GM10248 (cell line): ENCODE data around the gene CTRB1.
"Not testable (repeated sequence)": the region's sequence is repeated elsewhere in the genome, so short reads cannot be mapped to it uniquely, and the experiment has no call there.

Experiments
- CTCF ChIA-PET: fragments of 300-600 bp; sonication (Branson Sonifier 250); formaldehyde crosslinking; extraction: SDS; loops from one replicate; lab custom pipeline; 2021; ENCODE audit warnings: antibody characterized with exemption; lab: Yijun Ruan, JAX
- POLR2A ChIA-PET: fragments of 350-650 bp; sonication (Branson Sonifier 250); formaldehyde crosslinking; extraction: SDS; loops from one replicate; lab custom pipeline; 2020; ENCODE audit warnings: antibody characterized with exemption; lab: Yijun Ruan, JAX
- DNase-seq: peaks from one replicate; pipeline ENCODE4 v3.0.0; 2012; ENCODE audit errors: extremely low spot score
- CTCF ChIP-seq: IDR thresholded peaks from 2 replicates; pipeline ENCODE4 v1.5.1; 2012; ENCODE audit warnings: mild to moderate bottlenecking, low read depth; ENCODE audit errors: extremely low read depth, missing control alignments, control extremely low read depth

CTRB1 gene

GRCh38 chr16:75236736-75237397 lies 18.1 kb downstream of the CTRB1 start:
- ChIA-PET POLR2A (interaction anchor here (0.6 kb wide), 1 partner anchor 278 kb away, joined by 5 read pairs; no protein-coding TSS in a partner anchor), CTCF (interaction anchor here (0.9 to 5.3 kb wide), 10 partner anchors 9 to 527 kb away, joined by 3 to 62 read pairs (median 6); partner anchors contain the start of gene BCAR1)
- no peak for DNase-seq
- TF ChIP-seq CTCF, result no peak

- POLR2A ChIA-PET, result no interaction called here
- DNase-seq, result no peak
- TF ChIP-seq CTCF, result no peak
- CTCF ChIA-PET, result interaction anchor here (0.8 to 5.3 kb wide), 7 partner anchors 9 to 526 kb away, joined by 3 to 62 read pairs (median 5); partner anchors contain the start of gene BCAR1
Observed at GRCh38 chr16:75237398-75238131, 18.8 kb downstream of the CTRB1 start.

GRCh38 chr16:75238132-75238852 lies 19.5 kb downstream of the CTRB1 start:
- POLR2A ChIA-PET, result no interaction called here

GRCh38 chr16:75238853-75239541 lies 20.2 kb downstream of the CTRB1 start:
- no peak for TF ChIP-seq CTCF
- ChIA-PET POLR2A (no interaction called here), CTCF (interaction anchor here (0.7 to 1.0 kb wide), 2 partner anchors 146 to 148 kb away, joined by 3 read pairs; no protein-coding TSS in a partner anchor)
- DNase-seq, result no peak

More at GRCh38 chr16:75238132-75238852, 19.5 kb downstream of the CTRB1 start:
- CTCF ChIA-PET, result interaction anchor here (0.8 to 5.3 kb wide), 4 partner anchors 9 to 526 kb away, joined by 3 to 62 read pairs (median 5); partner anchors contain the start of gene BCAR1
- DNase-seq, result no peak
- TF ChIP-seq CTCF, result no peak

GRCh38 chr16:75239542-75240122 lies 20.8 kb downstream of the CTRB1 start:
- POLR2A ChIA-PET, result no interaction called here

GRCh38 chr16:75240633-75241032 lies 21.8 kb downstream of the CTRB1 start:
- DNase-seq, POLR2A ChIA-PET: not testable (repeated sequence)
- CTCF ChIA-PET, result interaction anchor here (1.0 kb wide), 1 partner anchor 142 kb away, joined by 3 read pairs; no protein-coding TSS in a partner anchor

More at GRCh38 chr16:75239542-75240122, 20.8 kb downstream of the CTRB1 start:
- CTCF ChIA-PET, result interaction anchor here (0.7 to 1.0 kb wide), 2 partner anchors 146 to 148 kb away, joined by 3 read pairs; no protein-coding TSS in a partner anchor
- no peak for DNase-seq
- no peak for TF ChIP-seq CTCF
